NCI-H1092 treated with DMSO at 0.1 percent for 48 hours (cell line): ENCODE data around the gene SENP3.

Source experiments
- DNase-seq: peaks from one replicate; lab custom pipeline; 2025; lab: John Stamatoyannopoulos, UW

SENP3 gene

GRCh38 chr17:7561589-7562207, at the start of gene SENP3:
Gene SENP3, plus strand, starts transcription at chr17:7561919. Its CDS starts 1,158 bp downstream, at chr17:7563077.
- peak; percentile 79 for DNase-seq

- no peak for DNase-seq
Observed at GRCh38 chr17:7512105-7512504, 49.6 kb upstream of the SENP3 start.

GRCh38 chr17:7512824-7513540, 48.7 kb upstream of the SENP3 start:
- no peak for DNase-seq

- DNase-seq: no peak
Observed at GRCh38 chr17:7513850-7514419, 47.8 kb upstream of the SENP3 start.

GRCh38 chr17:7515911-7516610, 45.7 kb upstream of the SENP3 start:
- no peak for DNase-seq

- DNase-seq: no peak
Observed at GRCh38 chr17:7523033-7523432, 38.7 kb upstream of the SENP3 start.

- DNase-seq: no peak
Observed at GRCh38 chr17:7528842-7529241, 32.9 kb upstream of the SENP3 start.

- DNase-seq: no peak
Observed at GRCh38 chr17:7530023-7530900, 31.5 kb upstream of the SENP3 start.

GRCh38 chr17:7538050-7538449, 23.7 kb upstream of the SENP3 start:
- DNase-seq: no peak

GRCh38 chr17:7538891-7539545, 22.7 kb upstream of the SENP3 start:
- no peak for DNase-seq

GRCh38 chr17:7541074-7541621, 20.6 kb upstream of the SENP3 start:
- DNase-seq: no peak

- DNase-seq: no peak
Observed at GRCh38 chr17:7544911-7545310, 16.8 kb upstream of the SENP3 start.

- no peak for DNase-seq
Observed at GRCh38 chr17:7548585-7549400, 12.9 kb upstream of the SENP3 start, which contains the start of gene TNFSF12. Gene TNFSF12, plus strand, starts transcription at chr17:7549058. Its CDS starts 96 bp downstream, at chr17:7549154.

- no peak for DNase-seq
Observed at GRCh38 chr17:7549401-7550055, 12.2 kb upstream of the SENP3 start.

GRCh38 chr17:7550344-7550743, 11.4 kb upstream of the SENP3 start:
- DNase-seq: no peak

- no peak for DNase-seq
Observed at GRCh38 chr17:7551396-7551795, 10.3 kb upstream of the SENP3 start.

GRCh38 chr17:7552621-7553051, 9.1 kb upstream of the SENP3 start:
- no peak for DNase-seq

GRCh38 chr17:7553356-7553755, 8.4 kb upstream of the SENP3 start:
- DNase-seq: no peak

GRCh38 chr17:7555320-7555948, 6.3 kb upstream of the SENP3 start:
- DNase-seq: no peak
